Measurements from ENCODE around the gene NFATC1. TPM values are rescaled to one million over a fixed set of nuclear protein-coding genes. Genes with fewer than 3 reads are reported as not detected.
A peak's percentile ranks its signal among the peaks of the same experiment; 100 is the strongest.

NFATC1 gene
- total RNA-seq, 2 experiments from 2014 or later, result 77.8 to 79.4 TPM

GRCh38 chr18:79530821-79531220, 135.1 kb downstream of the NFATC1 start:
- Mint-ChIP-seq H3K4me3 (no peak overlapping the region), H3K27ac (no peak overlapping the region), H3K27me3 (ENCODE audit: low read depth) (no peaks in the 10 kb centered on the region), H3K4me1 (ENCODE audit: low read depth) (peaks cover 21% of the 10 kb centered on the region), H3K9me3 (no peaks in the 10 kb centered on the region), H3K36me3 (ENCODE audit: low read depth) (peaks cover 21% of the 10 kb centered on the region)
- intact Hi-C loops (cut with micrococcal nuclease), result no loop called here
- CTCF ChIA-PET, result interaction anchor here (1.0 to 6.9 kb wide), 6 partner anchors 31 to 157 kb away, joined by 3 to 89 read pairs (median 4); no protein-coding TSS in a partner anchor
- no peak for DNase-seq

- Mint-ChIP-seq H3K9me3 (no peaks in the 10 kb centered on the region), H3K4me3 (no peak overlapping the region), H3K36me3 (ENCODE audit: low read depth) (peaks cover 21% of the 10 kb centered on the region), H3K4me1 (ENCODE audit: low read depth) (peaks cover 15% of the 10 kb centered on the region), H3K27ac (no peak overlapping the region), H3K27me3 (ENCODE audit: low read depth) (no peaks in the 10 kb centered on the region)
- CTCF ChIA-PET, result interaction anchor here (1.0 to 6.9 kb wide), 4 partner anchors 32 to 158 kb away, joined by 3 to 89 read pairs (median 5); no protein-coding TSS in a partner anchor
- DNase-seq, result peak; percentile 2
- intact Hi-C loops (cut with micrococcal nuclease), result no loop called here
Observed at GRCh38 chr18:79531386-79531785, 135.7 kb downstream of the NFATC1 start.

GRCh38 chr18:79531926-79532312, 136.2 kb downstream of the NFATC1 start:
- H3K27me3 Mint-ChIP-seq (ENCODE audit: low read depth), result no peaks in the 10 kb centered on the region
- intact Hi-C loops (cut with micrococcal nuclease), result no loop called here
- DNase-seq, result no peak
- peaks cover 10% of the 10 kb centered on the region for H3K4me1 Mint-ChIP-seq (ENCODE audit: low read depth)
- no peaks in the 10 kb centered on the region for H3K9me3 Mint-ChIP-seq
- peaks cover 20% of the 10 kb centered on the region for H3K36me3 Mint-ChIP-seq (ENCODE audit: low read depth)
- H3K27ac Mint-ChIP-seq, result no peak overlapping the region
- no peak overlapping the region for H3K4me3 Mint-ChIP-seq
- CTCF ChIA-PET, result interaction anchor here (6.9 kb wide), 1 partner anchor 151 kb away, joined by 89 read pairs; no protein-coding TSS in a partner anchor

GRCh38 chr18:79532313-79533007, 136.7 kb downstream of the NFATC1 start:
- intact Hi-C loops (cut with micrococcal nuclease), result no loop called here
- no peak for DNase-seq
- H3K4me1 Mint-ChIP-seq (ENCODE audit: low read depth), result peaks cover 7% of the 10 kb centered on the region
- no peak overlapping the region for H3K4me3 Mint-ChIP-seq
- CTCF ChIA-PET, result no interaction called here
- peaks cover 15% of the 10 kb centered on the region for H3K36me3 Mint-ChIP-seq (ENCODE audit: low read depth)
- H3K27me3 Mint-ChIP-seq (ENCODE audit: low read depth), result no peaks in the 10 kb centered on the region
- no peak overlapping the region for H3K27ac Mint-ChIP-seq
- no peaks in the 10 kb centered on the region for H3K9me3 Mint-ChIP-seq

DNA sequence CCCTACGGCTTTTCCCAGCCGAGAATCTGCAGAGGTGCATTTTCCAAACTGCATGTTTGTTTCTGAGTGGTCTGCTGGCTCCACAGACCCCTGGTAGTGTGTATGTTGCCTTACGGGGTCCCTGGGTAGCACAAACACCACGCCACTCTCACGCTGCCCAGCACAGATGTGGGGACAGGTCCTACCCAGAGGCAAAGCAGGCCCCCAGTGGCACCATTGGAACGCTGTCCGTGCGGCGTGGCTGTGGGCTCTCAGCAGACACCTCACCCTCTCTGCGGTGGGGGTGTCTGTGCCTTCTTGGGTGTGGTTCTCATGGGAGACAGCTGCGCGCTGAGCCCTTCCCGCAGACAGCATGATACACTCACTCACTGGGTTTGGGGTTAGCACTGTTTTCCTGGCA, 137.4 kb downstream of the NFATC1 start:
- H3K27me3 Mint-ChIP-seq (ENCODE audit: low read depth), result no peaks in the 10 kb centered on the region
- H3K4me1 Mint-ChIP-seq (ENCODE audit: low read depth), result peaks cover 5% of the 10 kb centered on the region
- H3K9me3 Mint-ChIP-seq, result no peaks in the 10 kb centered on the region
- CTCF ChIA-PET, result no interaction called here
- DNase-seq, result no peak
- no peak overlapping the region for H3K4me3 Mint-ChIP-seq
- H3K27ac Mint-ChIP-seq, result no peak overlapping the region
- H3K36me3 Mint-ChIP-seq (ENCODE audit: low read depth), result peaks cover 11% of the 10 kb centered on the region
- intact Hi-C loops (cut with micrococcal nuclease), result no loop called here

DNA sequence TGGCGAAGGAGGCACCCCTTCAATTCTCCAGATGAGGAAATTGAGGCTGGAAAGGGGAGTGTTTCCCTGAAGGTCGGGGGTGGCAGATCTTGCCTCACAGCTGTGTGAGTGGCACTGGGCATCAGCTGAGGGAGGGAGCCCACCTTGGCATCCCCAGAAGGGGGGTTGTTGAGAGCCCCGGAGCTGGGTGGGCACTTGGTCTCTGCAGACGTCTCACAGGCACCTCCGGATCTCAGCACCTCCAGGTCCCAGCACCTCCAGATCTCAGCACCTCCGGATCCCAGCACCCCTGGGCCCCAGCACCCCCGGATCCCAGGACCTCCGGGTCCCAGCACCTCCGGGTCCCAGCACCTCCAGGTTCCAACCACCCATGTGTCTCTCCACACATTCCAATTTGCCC, 137.9 kb downstream of the NFATC1 start:
- H3K36me3 Mint-ChIP-seq (ENCODE audit: low read depth), result peaks cover 9% of the 10 kb centered on the region
- intact Hi-C loops (cut with micrococcal nuclease), result no loop called here
- no peaks in the 10 kb centered on the region for H3K9me3 Mint-ChIP-seq
- no peak for DNase-seq
- no peaks in the 10 kb centered on the region for H3K27me3 Mint-ChIP-seq (ENCODE audit: low read depth)
- CTCF ChIA-PET, result no interaction called here
- no peak overlapping the region for H3K4me3 Mint-ChIP-seq
- peaks cover 4% of the 10 kb centered on the region for H3K4me1 Mint-ChIP-seq (ENCODE audit: low read depth)
- H3K27ac Mint-ChIP-seq, result no peak overlapping the region

GRCh38 chr18:79534356-79534755, 138.6 kb downstream of the NFATC1 start:
- Mint-ChIP-seq H3K27ac (no peak overlapping the region), H3K36me3 (ENCODE audit: low read depth) (peaks cover 3% of the 10 kb centered on the region), H3K9me3 (no peaks in the 10 kb centered on the region), H3K27me3 (ENCODE audit: low read depth) (no peaks in the 10 kb centered on the region), H3K4me1 (ENCODE audit: low read depth) (no peaks in the 10 kb centered on the region), H3K4me3 (no peak overlapping the region)
- CTCF ChIA-PET, result no interaction called here
- intact Hi-C loops (cut with micrococcal nuclease), result no loop called here
- no peak for DNase-seq

DNA sequence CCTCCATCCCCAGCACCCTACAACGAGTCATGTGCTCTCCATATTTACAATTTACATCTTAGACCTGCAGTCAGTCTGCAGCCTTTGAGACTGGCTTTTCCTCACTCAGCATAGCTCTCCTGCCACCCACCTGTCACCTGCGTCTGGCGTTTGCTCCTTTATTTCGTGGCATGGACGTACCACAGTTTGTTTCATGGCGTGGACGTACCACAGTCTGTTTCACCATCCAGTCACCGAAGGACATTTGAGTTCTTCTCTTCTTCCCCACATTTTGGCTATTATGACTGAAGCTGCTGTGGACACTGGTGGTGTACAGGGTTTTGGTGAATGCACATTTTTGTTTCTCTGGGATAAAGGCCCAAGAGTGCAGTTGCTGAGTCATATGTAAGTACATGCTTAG, 142.0 kb downstream of the NFATC1 start:
- no peak overlapping the region for H3K4me3 Mint-ChIP-seq
- H3K36me3 Mint-ChIP-seq (ENCODE audit: low read depth), result no peaks in the 10 kb centered on the region
- intact Hi-C loops (cut with micrococcal nuclease), result no loop called here
- no peaks in the 10 kb centered on the region for H3K9me3 Mint-ChIP-seq
- H3K27ac Mint-ChIP-seq, result no peak overlapping the region
- H3K27me3 Mint-ChIP-seq (ENCODE audit: low read depth), result no peaks in the 10 kb centered on the region
- DNase-seq, result no peak
- CTCF ChIA-PET, result interaction anchor here (0.7 kb wide), 1 partner anchor 140 kb away, joined by 3 read pairs; no protein-coding TSS in a partner anchor
- H3K4me1 Mint-ChIP-seq (ENCODE audit: low read depth), result no peaks in the 10 kb centered on the region

GRCh38 chr18:79538635-79539034, 142.9 kb downstream of the NFATC1 start:
- intact Hi-C loops (cut with micrococcal nuclease), result no loop called here
- CTCF ChIA-PET, result interaction anchor here (0.6 kb wide), 1 partner anchor 332 kb away, joined by 3 read pairs; no protein-coding TSS in a partner anchor
- H3K27me3 Mint-ChIP-seq (ENCODE audit: low read depth), result no peaks in the 10 kb centered on the region

GRCh38 chr18:79540161-79540903, 144.6 kb downstream of the NFATC1 start:
- peak overlapping the region; percentile 33 for H3K27ac Mint-ChIP-seq
- H3K27me3 Mint-ChIP-seq (ENCODE audit: low read depth), result no peaks in the 10 kb centered on the region
- no peak for DNase-seq
- H3K4me1 Mint-ChIP-seq (ENCODE audit: low read depth), result no peaks in the 10 kb centered on the region
- no peaks in the 10 kb centered on the region for H3K36me3 Mint-ChIP-seq (ENCODE audit: low read depth)
- intact Hi-C loops (cut with micrococcal nuclease), result no loop called here
- no peak overlapping the region for H3K4me3 Mint-ChIP-seq
- CTCF ChIA-PET, result interaction anchor here (0.9 to 1.6 kb wide), 2 partner anchors 105 to 161 kb away, joined by 3 to 6 read pairs; no protein-coding TSS in a partner anchor
- no peaks in the 10 kb centered on the region for H3K9me3 Mint-ChIP-seq

More at GRCh38 chr18:79538635-79539034, 142.9 kb downstream of the NFATC1 start:
- no peak overlapping the region for H3K4me3 Mint-ChIP-seq
- H3K36me3 Mint-ChIP-seq (ENCODE audit: low read depth), result no peaks in the 10 kb centered on the region
- no peaks in the 10 kb centered on the region for H3K4me1 Mint-ChIP-seq (ENCODE audit: low read depth)
- no peak overlapping the region for H3K27ac Mint-ChIP-seq
- no peaks in the 10 kb centered on the region for H3K9me3 Mint-ChIP-seq
- DNase-seq, result no peak

- CTCF ChIA-PET, result interaction anchor here (0.9 kb wide), 1 partner anchor 104 kb away, joined by 3 read pairs; no protein-coding TSS in a partner anchor
- Mint-ChIP-seq H3K9me3 (no peaks in the 10 kb centered on the region), H3K36me3 (ENCODE audit: low read depth) (no peaks in the 10 kb centered on the region), H3K4me1 (ENCODE audit: low read depth) (no peaks in the 10 kb centered on the region), H3K27ac (no peak overlapping the region), H3K4me3 (no peak overlapping the region), H3K27me3 (ENCODE audit: low read depth) (no peaks in the 10 kb centered on the region)
- no peak for DNase-seq
- intact Hi-C loops (cut with micrococcal nuclease), result no loop called here
Observed at GRCh38 chr18:79540904-79541282, 145.2 kb downstream of the NFATC1 start.

DNA sequence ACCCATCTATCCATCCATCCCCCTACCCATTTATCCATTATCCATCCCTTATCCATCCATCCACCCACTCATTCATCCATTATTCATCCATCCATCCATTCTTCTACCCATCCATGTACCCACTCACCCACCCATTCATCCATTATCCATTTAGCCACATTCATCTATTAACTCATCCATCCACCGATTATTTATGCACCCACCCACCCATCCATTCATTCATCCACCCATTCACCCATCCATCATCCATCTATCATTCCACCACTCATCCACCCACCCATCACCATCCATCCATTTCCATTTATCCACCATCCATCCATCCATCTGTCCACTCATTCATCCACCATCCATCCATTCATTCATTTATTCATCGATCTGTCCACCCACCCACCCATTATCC, 146.5 kb downstream of the NFATC1 start:
- Mint-ChIP-seq H3K9me3 (no peaks in the 10 kb centered on the region), H3K27ac (no peak overlapping the region), H3K27me3 (ENCODE audit: low read depth) (no peaks in the 10 kb centered on the region), H3K36me3 (ENCODE audit: low read depth) (no peaks in the 10 kb centered on the region), H3K4me3 (no peak overlapping the region), H3K4me1 (ENCODE audit: low read depth) (no peaks in the 10 kb centered on the region)
- no peak for DNase-seq
- intact Hi-C loops (cut with micrococcal nuclease), result no loop called here
- CTCF ChIA-PET, result no interaction called here

Measured in activated naive CD4-positive, alpha-beta T cell treated with anti-CD3 and anti-CD28 coated beads for 36 hours (primary cell).